Ammon's horn (tissue), 1 donor: ENCODE results near the gene ITIH3.

Experiments
- DNase-seq: peaks from one replicate; pipeline ENCODE4 v3.0.0-alpha.2; 2016; ENCODE audit warnings: low spot score

The ITIH3 gene

GRCh38 chr3:52844290-52844975 is 49.8 kb downstream of the ITIH3 start:
- DNase-seq: no peak

- peak; percentile 69 for DNase-seq
These were observed 50.6 kb downstream of the ITIH3 start for GRCh38 chr3:52845157-52845556.

GRCh38 chr3:52845691-52846431 is 51.3 kb downstream of the ITIH3 start:
- DNase-seq: no peak

DNA sequence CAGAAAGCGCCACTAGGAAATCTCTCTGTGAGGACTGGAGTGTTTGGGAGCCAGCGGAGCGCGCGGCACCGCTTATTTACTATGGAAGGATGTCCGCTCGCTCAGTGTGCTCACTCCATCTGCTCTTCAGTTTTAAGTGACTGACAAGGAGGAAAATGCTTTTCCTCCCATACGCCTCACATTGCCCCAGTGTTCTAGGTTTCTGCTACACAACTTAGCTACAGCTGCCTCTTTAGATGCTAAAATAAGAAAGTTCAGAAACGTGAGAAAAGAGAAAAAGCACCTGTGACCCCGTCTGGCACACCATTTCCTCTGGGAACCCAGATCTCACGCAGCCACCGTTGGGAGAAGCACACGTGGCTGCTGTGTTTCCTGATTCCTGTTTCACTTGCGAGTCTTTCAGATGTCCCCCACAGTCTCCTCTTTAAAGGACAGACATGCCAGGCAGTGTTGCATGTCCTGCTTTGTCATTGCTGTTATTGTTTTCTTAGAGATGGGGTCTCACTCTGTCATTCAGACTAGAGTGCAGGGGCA is 51.9 kb downstream of the ITIH3 start:
- DNase-seq: peak; percentile 29

- no peak for DNase-seq
These were observed 52.6 kb downstream of the ITIH3 start for GRCh38 chr3:52847241-52847640.

DNA sequence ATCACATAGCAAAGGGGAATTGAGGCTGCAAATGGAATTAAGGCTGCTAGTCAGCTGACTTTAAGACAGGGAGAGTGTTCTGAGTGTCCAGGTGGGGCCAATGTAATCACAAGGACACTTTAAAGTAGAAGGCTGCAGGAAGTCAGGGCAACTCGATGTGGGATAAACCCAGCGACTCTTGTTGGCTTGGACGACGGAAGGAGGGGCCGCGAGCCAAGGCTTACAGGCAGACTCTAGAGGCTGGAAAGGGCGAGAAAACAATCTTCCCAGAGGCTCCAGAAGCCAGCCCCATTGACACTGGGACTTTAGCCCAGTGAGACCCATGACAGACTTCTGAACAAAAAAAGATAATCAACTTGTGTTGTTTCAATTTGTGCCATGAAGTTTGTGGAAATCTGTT is 53.1 kb downstream of the ITIH3 start:
- no peak for DNase-seq

DNA sequence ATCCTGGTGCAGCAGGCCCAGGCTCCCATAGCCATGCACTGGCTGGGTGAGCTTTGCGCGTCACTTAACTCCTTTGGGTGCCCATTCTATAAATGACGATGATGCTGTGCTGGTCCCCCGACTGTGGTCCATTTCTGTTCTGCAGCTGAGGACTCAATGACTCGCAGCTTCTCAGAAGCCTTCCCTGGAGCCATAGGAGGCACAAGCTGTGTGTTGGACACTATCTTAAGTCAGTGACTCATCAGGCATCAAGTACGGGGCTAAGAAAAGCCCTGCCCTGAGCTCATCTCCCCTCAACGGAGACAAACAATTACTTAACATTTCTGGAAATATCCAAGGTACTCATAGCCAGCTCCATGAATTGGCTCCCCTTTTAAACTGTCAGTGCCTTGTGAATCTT is 54.0 kb downstream of the ITIH3 start:
- DNase-seq: no peak

GRCh38 chr3:52849656-52850055 is 55.1 kb downstream of the ITIH3 start:
- no peak for DNase-seq

DNA sequence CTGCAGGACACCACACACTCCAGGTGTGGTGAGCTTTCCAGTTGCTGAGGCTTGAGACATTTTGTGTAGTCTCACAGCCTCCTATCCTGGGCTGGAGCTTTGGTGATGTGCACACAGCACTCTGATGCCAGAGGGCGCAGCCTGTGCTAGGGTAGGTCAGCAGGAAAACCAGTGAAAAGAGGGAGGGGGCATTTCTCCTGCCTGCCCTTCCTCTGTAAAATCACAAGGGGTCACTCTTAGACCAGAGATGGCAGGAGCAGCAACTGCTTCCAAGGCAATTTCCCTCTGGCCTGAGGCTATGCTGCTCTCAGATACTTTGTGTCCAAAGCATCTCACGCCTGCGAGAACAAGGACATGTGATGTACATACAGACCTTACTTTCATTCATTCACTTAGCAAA is 56.8 kb downstream of the ITIH3 start:
- peak; percentile 64 for DNase-seq

GRCh38 chr3:52852419-52852818 is 57.8 kb downstream of the ITIH3 start:
- no peak for DNase-seq

- no peak for DNase-seq
These were observed 59.4 kb downstream of the ITIH3 start for GRCh38 chr3:52854013-52854412.

GRCh38 chr3:52856666-52857065 is 62.1 kb downstream of the ITIH3 start:
- no peak for DNase-seq

GRCh38 chr3:52857133-52857532 is 62.5 kb downstream of the ITIH3 start:
- no peak for DNase-seq

DNA sequence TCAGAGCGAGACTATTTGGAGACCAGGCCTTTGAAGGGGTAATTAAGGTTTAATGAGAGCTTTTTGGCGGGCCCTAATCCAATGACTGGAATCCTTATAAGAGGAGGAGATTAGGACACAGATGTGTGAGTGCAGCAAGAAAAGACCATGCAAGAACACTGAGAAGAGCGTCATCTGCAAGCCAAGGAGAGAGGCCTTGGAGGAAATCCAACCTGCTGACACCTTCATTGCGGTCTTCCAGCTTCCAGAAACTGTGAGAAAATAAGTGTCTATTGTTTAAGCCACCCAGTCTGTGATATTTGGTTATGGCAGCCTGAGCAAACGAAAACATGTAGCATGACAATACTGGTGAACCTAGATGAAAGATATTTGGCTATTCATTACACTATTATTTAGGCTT is 63.3 kb downstream of the ITIH3 start:
- no peak for DNase-seq
